IMR-90 (cell line): ENCODE results near the gene NRL.
"Not testable (repeated sequence)": the region's sequence is repeated elsewhere in the genome, so short reads cannot be mapped to it uniquely, and the experiment has no call there.

Source experiments
- FOS ChIP-seq: fragments of 150-350 bp; IDR thresholded peaks from 2 replicates; pipeline ENCODE4 v1.6.1; 2016; ENCODE audit warnings: low read depth, low read length
- MAFK ChIP-seq: IDR thresholded peaks from 2 replicates; pipeline ENCODE4 v1.6.1; 2012; ENCODE audit warnings: low read depth, low read length, improper control_type of control experiment
- MAZ ChIP-seq: IDR thresholded peaks from 2 replicates; pipeline ENCODE4 v1.6.1; 2012; ENCODE audit warnings: low read depth, mild to moderate bottlenecking, low read length, improper control_type of control experiment, moderate library complexity, borderline replicate concordance
- MXI1 ChIP-seq: IDR thresholded peaks from 2 replicates; pipeline ENCODE4 v1.6.1; 2012; ENCODE audit warnings: low read depth, mild to moderate bottlenecking, low read length, moderate library complexity, borderline replicate concordance
- POLR2A ChIP-seq: IDR thresholded peaks from 2 replicates; pipeline ENCODE4 v1.6.1; 2012; ENCODE audit warnings: mild to moderate bottlenecking, low read depth, low read length
- RAD21 ChIP-seq: IDR thresholded peaks from 2 replicates; pipeline ENCODE4 v1.6.1; 2012; ENCODE audit warnings: low read length, improper control_type of control experiment
- RFX5 ChIP-seq: IDR thresholded peaks from 2 replicates; pipeline ENCODE4 v1.8.0; 2012; ENCODE audit warnings: low read depth, mild to moderate bottlenecking, low read length, moderate library complexity
- TF ChIP-seq, protein P1 (sequence below): conservative IDR thresholded peaks from 2 replicates; pipeline ENCODE4 v1.5.1; 2012; ENCODE audit warnings: mild to moderate bottlenecking, low read depth, low read length, improper control_type of control experiment
- TF ChIP-seq, protein P2 (sequence below): fragments of 150-350 bp; IDR thresholded peaks from 2 replicates; pipeline ENCODE4 v1.6.1; 2017; ENCODE audit warnings: mild to moderate bottlenecking, antibody characterized with exemption, low read length, low read depth
- TF ChIP-seq, protein P3 (sequence below): fragments of 150-350 bp; IDR thresholded peaks from 2 replicates; pipeline ENCODE4 v1.6.1; 2016; ENCODE audit warnings: low read depth, mild to moderate bottlenecking, low read length, moderate library complexity, borderline replicate concordance

DNA sequence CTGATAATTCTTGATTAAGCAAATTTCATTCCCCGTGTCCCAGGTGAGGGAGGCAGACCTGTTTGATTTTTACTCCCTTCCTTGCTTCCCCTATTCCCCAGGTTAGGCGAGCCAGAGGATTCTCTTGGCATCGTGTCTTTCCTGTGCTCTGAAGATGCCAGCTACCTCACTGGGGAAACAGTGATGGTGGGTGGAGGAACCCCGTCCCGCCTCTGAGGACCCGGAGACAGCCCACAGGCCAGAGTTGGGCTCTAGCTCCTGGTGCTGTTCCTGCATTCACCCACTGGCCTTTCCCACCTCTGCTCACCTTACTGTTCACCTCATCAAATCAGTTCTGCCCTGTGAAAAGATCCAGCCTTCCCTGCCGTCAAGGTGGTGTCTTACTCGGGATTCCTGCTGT is 64.0 kb downstream of the NRL start:
- TF ChIP-seq, protein P1, sequence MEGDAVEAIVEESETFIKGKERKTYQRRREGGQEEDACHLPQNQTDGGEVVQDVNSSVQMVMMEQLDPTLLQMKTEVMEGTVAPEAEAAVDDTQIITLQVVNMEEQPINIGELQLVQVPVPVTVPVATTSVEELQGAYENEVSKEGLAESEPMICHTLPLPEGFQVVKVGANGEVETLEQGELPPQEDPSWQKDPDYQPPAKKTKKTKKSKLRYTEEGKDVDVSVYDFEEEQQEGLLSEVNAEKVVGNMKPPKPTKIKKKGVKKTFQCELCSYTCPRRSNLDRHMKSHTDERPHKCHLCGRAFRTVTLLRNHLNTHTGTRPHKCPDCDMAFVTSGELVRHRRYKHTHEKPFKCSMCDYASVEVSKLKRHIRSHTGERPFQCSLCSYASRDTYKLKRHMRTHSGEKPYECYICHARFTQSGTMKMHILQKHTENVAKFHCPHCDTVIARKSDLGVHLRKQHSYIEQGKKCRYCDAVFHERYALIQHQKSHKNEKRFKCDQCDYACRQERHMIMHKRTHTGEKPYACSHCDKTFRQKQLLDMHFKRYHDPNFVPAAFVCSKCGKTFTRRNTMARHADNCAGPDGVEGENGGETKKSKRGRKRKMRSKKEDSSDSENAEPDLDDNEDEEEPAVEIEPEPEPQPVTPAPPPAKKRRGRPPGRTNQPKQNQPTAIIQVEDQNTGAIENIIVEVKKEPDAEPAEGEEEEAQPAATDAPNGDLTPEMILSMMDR = not testable (repeated sequence)
- not testable (repeated sequence) for TF ChIP-seq POLR2A, RAD21, FOS, RFX5, MXI1, MAZ, MAFK
- TF ChIP-seq, protein P2, sequence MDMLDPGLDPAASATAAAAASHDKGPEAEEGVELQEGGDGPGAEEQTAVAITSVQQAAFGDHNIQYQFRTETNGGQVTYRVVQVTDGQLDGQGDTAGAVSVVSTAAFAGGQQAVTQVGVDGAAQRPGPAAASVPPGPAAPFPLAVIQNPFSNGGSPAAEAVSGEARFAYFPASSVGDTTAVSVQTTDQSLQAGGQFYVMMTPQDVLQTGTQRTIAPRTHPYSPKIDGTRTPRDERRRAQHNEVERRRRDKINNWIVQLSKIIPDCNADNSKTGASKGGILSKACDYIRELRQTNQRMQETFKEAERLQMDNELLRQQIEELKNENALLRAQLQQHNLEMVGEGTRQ = not testable (repeated sequence)
- TF ChIP-seq, protein P3, sequence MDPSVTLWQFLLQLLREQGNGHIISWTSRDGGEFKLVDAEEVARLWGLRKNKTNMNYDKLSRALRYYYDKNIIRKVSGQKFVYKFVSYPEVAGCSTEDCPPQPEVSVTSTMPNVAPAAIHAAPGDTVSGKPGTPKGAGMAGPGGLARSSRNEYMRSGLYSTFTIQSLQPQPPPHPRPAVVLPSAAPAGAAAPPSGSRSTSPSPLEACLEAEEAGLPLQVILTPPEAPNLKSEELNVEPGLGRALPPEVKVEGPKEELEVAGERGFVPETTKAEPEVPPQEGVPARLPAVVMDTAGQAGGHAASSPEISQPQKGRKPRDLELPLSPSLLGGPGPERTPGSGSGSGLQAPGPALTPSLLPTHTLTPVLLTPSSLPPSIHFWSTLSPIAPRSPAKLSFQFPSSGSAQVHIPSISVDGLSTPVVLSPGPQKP = not testable (repeated sequence)
